ENCODE data around the gene ZG16.

- no peak for TF ChIP-seq POLR2AphosphoS5 (IDR thresholded peaks at IDR 0.05; ENCODE audit: low read depth, low read length)
- TF ChIP-seq TAF1 (IDR thresholded peaks at IDR 0.05; ENCODE audit: borderline replicate concordance, insufficient read depth, low read length), result no peak
- no peak; the same call in 1 of the 2 replicates for TF ChIP-seq SIN3A (IDR thresholded peaks at IDR 0.05; ENCODE audit: borderline replicate concordance, insufficient read depth, low read length)
- TF ChIP-seq REST (IDR thresholded peaks at IDR 0.05; ENCODE audit: insufficient read depth in 1 of 2, low read depth in 2 of 2, low read length in 2 of 2), result no peak
- no peak for TF ChIP-seq FOXP2 (optimal IDR thresholded peaks at IDR 0.05; ENCODE audit: borderline replicate concordance, extremely low read depth, extremely low read length, insufficient read depth)
These were observed 28.1 kb downstream of the ZG16 start, which contains the start of gene MAZ for GRCh38 chr16:29806099-29806579.
